Activated CD8-positive, alpha-beta memory T cell treated with anti-CD3 and anti-CD28 coated beads, Interleukin-2, amount 50 U/mL, for 24 hours (primary cell): ENCODE data around the gene SPATA6L.
A peak's percentile ranks its signal among the peaks of the same experiment; 100 is the strongest.
"Not testable (repeated sequence)": the region's sequence is repeated elsewhere in the genome, so short reads cannot be mapped to it uniquely, and the experiment has no call there.

Experiments
- DNase-seq: peaks from one replicate; pipeline ENCODE4 v3.0.0-alpha.2; 2020; ENCODE audit errors: extremely low read depth

Gene SPATA6L

GRCh38 chr9:4638968-4639367 lies 27.3 kb downstream of the SPATA6L start:
- DNase-seq, result no peak

- DNase-seq, result no peak
Measured at GRCh38 chr9:4630836-4631235, 35.4 kb downstream of the SPATA6L start.

- DNase-seq, result no peak
Measured at GRCh38 chr9:4622016-4622415, 44.3 kb downstream of the SPATA6L start.

GRCh38 chr9:4620881-4621555 lies 45.3 kb downstream of the SPATA6L start:
- DNase-seq, result no peak

GRCh38 chr9:4620057-4620765 lies 46.1 kb downstream of the SPATA6L start:
- DNase-seq, result no peak

- no peak for DNase-seq
Measured at GRCh38 chr9:4618700-4619099, 47.6 kb downstream of the SPATA6L start.

GRCh38 chr9:4617752-4618151 lies 48.5 kb downstream of the SPATA6L start:
- no peak for DNase-seq

GRCh38 chr9:4615778-4616177 lies 50.5 kb downstream of the SPATA6L start:
- no peak for DNase-seq

GRCh38 chr9:4615251-4615650 lies 51.0 kb downstream of the SPATA6L start:
- DNase-seq, result no peak

GRCh38 chr9:4614627-4615026 lies 51.7 kb downstream of the SPATA6L start:
- DNase-seq, result no peak

- DNase-seq, result not testable (repeated sequence)
Measured at GRCh38 chr9:4606033-4606432, 60.2 kb downstream of the SPATA6L start.

GRCh38 chr9:4604678-4605095 lies 61.6 kb downstream of the SPATA6L start:
- DNase-seq, result peak; percentile 6

- no peak for DNase-seq
Measured at GRCh38 chr9:4603830-4604229, 62.5 kb downstream of the SPATA6L start.

GRCh38 chr9:4600368-4600767 lies 65.9 kb downstream of the SPATA6L start:
- no peak for DNase-seq

- peak; percentile 2 for DNase-seq
Measured at GRCh38 chr9:4596165-4596922, 69.9 kb downstream of the SPATA6L start.

- DNase-seq, result no peak
Measured at GRCh38 chr9:4594994-4595393, 71.3 kb downstream of the SPATA6L start.

- no peak for DNase-seq
Measured at GRCh38 chr9:4594545-4594944, 71.7 kb downstream of the SPATA6L start.

- no peak for DNase-seq
Measured at GRCh38 chr9:4592886-4593285, 73.4 kb downstream of the SPATA6L start.

- DNase-seq, result no peak
Measured at GRCh38 chr9:4592295-4592694, 74.0 kb downstream of the SPATA6L start.

- DNase-seq, result no peak
Measured at GRCh38 chr9:4591123-4591500, 75.2 kb downstream of the SPATA6L start.

- DNase-seq, result no peak
Measured at GRCh38 chr9:4590430-4591122, 75.7 kb downstream of the SPATA6L start.

- DNase-seq, result no peak
Measured at GRCh38 chr9:4588721-4589120, 77.6 kb downstream of the SPATA6L start.
